Tibial artery (tissue), 4 donors: ENCODE data around the gene KRT85.

Experiments
- DNase-seq, 2 donors: peaks; one replicate each; pipeline ENCODE4 v3.0.0-alpha.2; 2019
- H3K27ac ChIP-seq, 2 donors: fragments of 200-600 bp; sonication (generic) in 1 of 2; 1 replicate in 1 of 2; 2 replicates in 1 of 2; pipeline ENCODE4 v1.5.1; 2018 to 2019; ENCODE audit warnings: mild to moderate bottlenecking in 1 of 2
- H3K27me3 ChIP-seq, 2 donors: fragments of 200-600 bp; sonication (generic) in 1 of 2; one replicate each; pipeline versions ENCODE4 v1.5.1 to v1.6.0; 2016 to 2019
- H3K36me3 ChIP-seq, 3 donors: fragments of 200-600 bp; sonication (generic) in 2 of 3; one replicate each; pipeline ENCODE4 v1.5.1; 2016 to 2019; ENCODE audit warnings: mild to moderate bottlenecking in 2 of 3
- H3K4me1 ChIP-seq, 4 donors: fragments of 200-600 bp; sonication (generic) in 2 of 4; 1 replicate in 3 of 4; 2 replicates in 1 of 4; pipeline ENCODE4 v1.5.1; 2016 to 2019
- H3K4me3 ChIP-seq, 2 donors: fragments of 200-600 bp; sonication (generic) in 1 of 2; 1 replicate in 1 of 2; 2 replicates in 1 of 2; pipeline ENCODE4 v1.5.1; 2018 to 2019; ENCODE audit warnings: mild to moderate bottlenecking in 2 of 2
- H3K9me3 ChIP-seq, 3 donors: fragments of 200-600 bp; sonication (generic) in 1 of 3; one replicate each; pipeline ENCODE4 v1.5.1; 2016 to 2019
- CTCF ChIP-seq, 2 experiments: fragments of 200-600 bp in 1 of 2; fragments of 450-650 bp in 1 of 2; IDR thresholded peaks; one replicate each; pipeline ENCODE4 v1.5.1; 2017 to 2019; ENCODE audit warnings: antibody characterized with exemption in 2 of 2, mild to moderate bottlenecking in 1 of 2, moderate library complexity in 1 of 2
- intact Hi-C: fragments of 100-400 bp; cut with DNase I; formaldehyde crosslinking; loops from one replicate; pipeline ENCODE4 v1.15.0; 2023; ENCODE audit warnings: low total_unique reads

The KRT85 gene

GRCh38 chr12:52399756-52400155 is 32.5 kb upstream of the KRT85 start:
- Histone ChIP-seq H3K27me3 (peaks cover 0 to 28% of the 10 kb centered on the region in 2 donors), H3K9me3 (no peaks in the 10 kb centered on the region), H3K36me3 (no peaks in the 10 kb centered on the region), H3K27ac (no peak overlapping the region), H3K4me1 (no peaks in the 10 kb centered on the region), H3K4me3 (no peak overlapping the region)
- intact Hi-C loops: loop anchor here (5.0 kb wide), 1 partner anchor 463 kb away; no protein-coding TSS in a partner anchor
- no peak for DNase-seq
- TF ChIP-seq CTCF (IDR thresholded peaks at IDR 0.05): no peak

GRCh38 chr12:52398176-52398575 is 30.9 kb upstream of the KRT85 start:
- TF ChIP-seq CTCF (IDR thresholded peaks at IDR 0.05): no peak
- Histone ChIP-seq H3K27me3 (peaks cover 0 to 26% of the 10 kb centered on the region in 2 donors), H3K36me3 (no peaks in the 10 kb centered on the region), H3K4me1 (peaks cover 0 to 4% (median 0%) of the 10 kb centered on the region in 4 donors), H3K27ac (no peak overlapping the region), H3K4me3 (no peak overlapping the region), H3K9me3 (no peaks in the 10 kb centered on the region)
- no peak for DNase-seq
- intact Hi-C loops: loop anchor here (5.0 kb wide), 1 partner anchor 464 kb away; no protein-coding TSS in a partner anchor

- Histone ChIP-seq H3K27me3 (peaks cover 0 to 26% of the 10 kb centered on the region in 2 donors), H3K36me3 (no peaks in the 10 kb centered on the region), H3K4me3 (no peak overlapping the region), H3K4me1 (peaks cover 0 to 10% (median 1%) of the 10 kb centered on the region in 4 donors), H3K9me3 (no peaks in the 10 kb centered on the region), H3K27ac (no peak overlapping the region)
- no peak for TF ChIP-seq CTCF (IDR thresholded peaks at IDR 0.05)
- no peak for DNase-seq
- intact Hi-C loops: loop anchor here (5.0 kb wide), 1 partner anchor 466 kb away; no protein-coding TSS in a partner anchor
Observed at GRCh38 chr12:52396656-52397055, 29.4 kb upstream of the KRT85 start.

GRCh38 chr12:52395761-52396434 is 28.6 kb upstream of the KRT85 start:
- peaks cover 0 to 17% (median 5%) of the 10 kb centered on the region in 4 donors for H3K4me1 ChIP-seq
- no peaks in the 10 kb centered on the region for H3K36me3 ChIP-seq
- H3K9me3 ChIP-seq: no peaks in the 10 kb centered on the region
- no peak for TF ChIP-seq CTCF (IDR thresholded peaks at IDR 0.05)
- no peak overlapping the region for H3K27ac ChIP-seq
- H3K4me3 ChIP-seq: no peak overlapping the region
- DNase-seq: no peak
- peaks cover 0 to 24% of the 10 kb centered on the region in 2 donors for H3K27me3 ChIP-seq
- intact Hi-C loops: loop anchor here (5.0 kb wide), 1 partner anchor 466 kb away; no protein-coding TSS in a partner anchor

- Histone ChIP-seq H3K27ac (no peak overlapping the region), H3K9me3 (no peaks in the 10 kb centered on the region), H3K4me3 (no peak overlapping the region), H3K27me3 (peaks cover 0 to 14% of the 10 kb centered on the region in 2 donors), H3K4me1 (peaks cover 0 to 17% (median 7%) of the 10 kb centered on the region in 4 donors), H3K36me3 (no peaks in the 10 kb centered on the region)
- intact Hi-C loops: loop anchor here (5.0 kb wide), 1 partner anchor 467 kb away; no protein-coding TSS in a partner anchor
- no peak for DNase-seq
- no peak for TF ChIP-seq CTCF (IDR thresholded peaks at IDR 0.05)
Observed at GRCh38 chr12:52394836-52395405, 27.6 kb upstream of the KRT85 start.
